ENCODE results near the gene TMC6. TPM values are rescaled to one million over a fixed set of nuclear protein-coding genes. Genes with fewer than 3 reads are reported as not detected.

TMC6 gene
- total and polyA plus RNA-seq, 2 of the 13 experiments (the other 11 are each of a cell fraction or from before 2014, with no cell fraction given), result 48.4 to 99.1 TPM

GRCh38 chr17:78144147-78144719, 15.7 kb upstream of the TMC6 start (continued):
- TF ChIP-seq PTBP1 (IDR thresholded peaks at IDR 0.05; ENCODE audit: low read depth, low read length, poor library complexity, severe bottlenecking) (no peak), DMTF1 (CRISPR knock-in tag; IDR thresholded peaks at IDR 0.05) (no peak), FOXK1 (CRISPR knock-in tag; IDR thresholded peaks at IDR 0.05; ENCODE audit: borderline replicate concordance, low read depth) (no peak), ZNF180 (CRISPR knock-in tag; IDR thresholded peaks at IDR 0.05; ENCODE audit: borderline replicate concordance, low read depth) (no peak), PRMT3 (CRISPR knock-in tag; IDR thresholded peaks at IDR 0.05; ENCODE audit: borderline replicate concordance, low read depth) (no peak), ZNF607 (CRISPR knock-in tag; IDR thresholded peaks at IDR 0.05; ENCODE audit: borderline replicate concordance) (no peak), DRAP1 (CRISPR knock-in tag; IDR thresholded peaks at IDR 0.05) (no peak), ZNF335 (CRISPR knock-in tag; IDR thresholded peaks at IDR 0.05) (no peak), TFDP1 (CRISPR knock-in tag; IDR thresholded peaks at IDR 0.05; ENCODE audit: borderline replicate concordance) (peak; percentile 12; the same call in 1 of the 2 replicates), HBP1 (CRISPR knock-in tag; IDR thresholded peaks at IDR 0.05; ENCODE audit: low read depth) (no peak), ZNF331 (CRISPR knock-in tag; IDR thresholded peaks at IDR 0.05) (no peak), XBP1 (CRISPR knock-in tag; IDR thresholded peaks at IDR 0.05) (no peak), ZNF337 (CRISPR knock-in tag; IDR thresholded peaks at IDR 0.05; ENCODE audit: borderline replicate concordance, low read depth) (no peak), HOXD1 (CRISPR knock-in tag; IDR thresholded peaks at IDR 0.05) (no peak), SNRNP70 (IDR thresholded peaks at IDR 0.05; ENCODE audit: low read depth, low read length) (no peak), KLF9 (CRISPR knock-in tag; IDR thresholded peaks at IDR 0.05; ENCODE audit: low read depth) (no peak), SAP130 (CRISPR knock-in tag; IDR thresholded peaks at IDR 0.05; ENCODE audit: low read depth) (peak; percentile 48; the same call in 1 of the 2 replicates), ZSCAN22 (CRISPR knock-in tag; IDR thresholded peaks at IDR 0.05) (no peak), DR1 (CRISPR knock-in tag; IDR thresholded peaks at IDR 0.05) (no peak), ZNF205 (CRISPR knock-in tag; IDR thresholded peaks at IDR 0.05) (0 out of 2 replicates have a peak, but pooled peaks have one; percentile 22), ZNF564 (CRISPR knock-in tag; IDR thresholded peaks at IDR 0.05) (0 out of 2 replicates have a peak, but pooled peaks have one; percentile 23), ZGPAT (CRISPR knock-in tag; IDR thresholded peaks at IDR 0.05) (no peak), RXRA (CRISPR knock-in tag; IDR thresholded peaks at IDR 0.05) (no peak; the same call in 1 of the 2 replicates), ZNF792 (CRISPR knock-in tag; IDR thresholded peaks at IDR 0.05) (no peak), PHF21A (CRISPR knock-in tag; IDR thresholded peaks at IDR 0.05) (no peak), ZNF430 (CRISPR knock-in tag; IDR thresholded peaks at IDR 0.05) (no peak)

All from HepG2 (cell line).